Activated T-cell treated with anti-CD3 and anti-CD28 coated beads for 24 hours (primary cell): Measurements from ENCODE around the gene PDE3A.

Experiments used
- DNase-seq: peaks from one replicate; pipeline ENCODE4 v3.0.0-alpha.2; 2020; ENCODE audit warnings: low read depth

Gene PDE3A

DNA sequence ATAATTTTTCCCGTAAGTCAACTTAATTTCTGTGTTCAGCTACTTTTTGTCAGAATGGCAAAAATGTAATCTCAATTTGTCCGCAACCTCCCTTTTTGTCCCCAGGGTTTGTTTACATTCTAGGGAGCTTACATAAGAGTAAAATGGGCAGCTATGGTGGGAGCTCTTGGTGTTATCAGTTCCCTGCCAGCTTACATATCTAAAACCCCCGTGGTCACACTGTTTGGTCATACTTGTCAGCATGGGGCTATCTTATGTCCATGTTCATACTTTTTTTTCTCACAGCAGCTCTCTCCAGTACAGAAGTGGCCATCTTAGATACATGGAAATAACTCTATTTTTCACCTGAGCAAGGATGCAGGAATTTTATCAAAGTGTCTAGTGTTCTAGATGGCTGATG is 343.5 kb downstream of the PDE3A start:
- no peak for DNase-seq

DNA sequence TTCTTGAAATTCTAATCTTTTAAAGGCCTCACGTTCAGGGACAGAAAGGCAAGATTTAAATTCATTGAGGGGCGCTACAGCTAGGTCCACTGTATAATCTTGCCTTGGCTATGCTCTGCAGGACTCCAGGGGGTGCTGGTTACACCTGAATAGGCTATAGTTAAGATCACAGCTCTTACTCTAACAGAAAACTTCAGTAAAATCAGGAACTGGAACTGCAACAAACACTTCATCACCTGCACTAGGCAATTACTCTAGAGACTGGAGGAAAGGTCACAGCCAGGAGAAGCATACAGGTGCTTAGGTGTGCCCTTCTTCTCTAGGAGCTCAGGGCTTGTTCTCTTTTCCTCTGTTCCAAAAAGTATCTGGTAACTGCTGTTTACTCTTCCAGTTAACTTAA is 347.7 kb downstream of the PDE3A start:
- DNase-seq: no peak

DNA sequence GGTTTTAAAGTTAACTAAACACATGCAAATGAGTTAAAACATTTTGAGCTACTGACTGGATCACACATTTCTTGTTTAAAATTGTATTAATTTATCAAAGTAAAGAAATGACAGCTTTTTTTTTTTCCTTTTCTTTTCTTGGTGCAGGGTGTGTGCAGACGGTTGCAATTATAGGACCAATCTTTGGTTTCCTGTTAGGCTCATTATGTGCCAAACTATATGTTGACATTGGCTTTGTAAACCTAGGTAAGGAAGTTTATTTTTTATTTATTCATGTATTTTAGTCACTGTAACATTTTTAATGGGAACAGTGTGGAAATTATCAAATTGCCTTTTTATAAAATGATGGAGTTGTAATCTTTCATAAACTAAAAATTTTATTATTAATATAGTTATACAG is 348.6 kb downstream of the PDE3A start:
- no peak for DNase-seq

DNA sequence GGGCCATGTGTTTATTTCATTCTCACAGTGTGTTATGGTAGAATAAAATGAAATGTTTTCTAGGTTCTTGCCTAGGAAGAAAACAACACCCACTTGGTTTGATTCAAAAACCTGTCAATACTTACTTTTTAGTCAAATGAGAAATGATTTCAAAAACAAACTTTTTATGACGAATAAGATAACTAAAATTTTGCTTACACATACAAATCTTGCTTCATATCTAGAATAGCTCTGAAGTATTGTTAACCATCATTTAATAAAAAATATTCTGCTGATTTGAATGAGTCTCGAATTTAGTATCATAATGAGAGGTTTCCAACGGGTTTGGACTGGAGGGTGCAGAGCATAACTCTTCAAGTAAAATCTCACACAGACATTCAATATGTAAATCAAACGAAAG is 350.0 kb downstream of the PDE3A start:
- no peak for DNase-seq

DNA sequence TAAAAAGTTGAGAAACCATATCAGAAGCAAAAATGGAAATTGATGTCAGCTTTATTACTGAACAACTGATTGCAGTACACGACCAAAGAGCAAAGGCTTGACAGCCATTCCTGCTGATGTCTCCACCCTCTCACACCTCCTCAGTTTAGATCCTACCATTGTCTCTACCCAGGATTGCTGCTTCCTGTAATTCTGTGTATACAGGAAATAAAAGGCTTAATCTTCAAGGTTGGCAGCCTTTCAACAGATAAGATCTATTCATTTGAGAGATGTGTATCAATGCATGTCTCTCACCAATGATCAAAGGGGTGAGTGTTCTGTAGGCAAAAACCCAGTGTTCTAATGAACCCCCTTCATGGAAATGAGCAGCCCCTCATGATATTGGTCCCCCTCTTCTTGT is 353.8 kb downstream of the PDE3A start:
- DNase-seq: no peak

DNA sequence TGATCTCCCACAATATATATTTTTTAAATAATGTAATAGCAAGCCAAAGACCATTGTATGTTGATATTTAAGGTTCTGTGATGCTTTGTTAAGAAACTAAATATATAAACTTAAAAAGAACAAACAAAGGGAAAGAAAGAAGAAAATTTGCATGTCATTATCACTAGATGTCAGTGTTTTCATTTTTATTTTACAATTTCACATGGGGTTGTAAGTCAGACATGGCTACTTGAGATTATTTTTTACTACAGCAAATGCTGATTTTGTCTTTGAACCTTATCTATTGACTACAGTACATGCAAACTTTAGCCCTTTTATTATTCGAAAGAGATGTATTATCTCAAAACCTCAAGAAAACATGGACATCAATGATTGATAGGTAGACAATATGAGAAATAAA is 362.9 kb downstream of the PDE3A start:
- DNase-seq: no peak
